HG03108 (cell line): ENCODE results near the gene PADI2.

Experiments
- ATAC-seq: cut with Tn5 transposase; IDR thresholded peaks from one replicate; pipeline ENCODE4 v1.9.1; 2021; ENCODE audit warnings: moderate library complexity; ENCODE audit not compliant: unreplicated experiment

The PADI2 gene

DNA sequence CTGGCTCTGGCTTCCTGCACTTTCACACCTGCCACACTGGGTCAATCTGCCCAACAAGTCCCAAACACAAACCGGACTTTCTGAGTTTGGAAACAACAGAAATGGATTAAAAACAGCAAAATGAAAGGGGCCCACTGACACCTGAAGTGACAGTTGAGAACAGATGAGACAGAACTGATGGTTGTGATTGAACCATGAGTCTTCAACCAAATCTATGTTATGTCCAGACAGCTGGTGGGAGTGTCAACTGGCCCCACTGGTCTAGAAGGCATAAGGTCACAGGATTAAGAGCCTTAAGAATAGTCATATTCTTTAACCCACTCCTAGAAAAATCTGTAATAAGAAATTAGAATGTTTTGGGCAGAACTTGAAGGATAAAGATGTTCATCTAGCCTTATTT is 94.5 kb downstream of the PADI2 start:
- no peak for ATAC-seq

DNA sequence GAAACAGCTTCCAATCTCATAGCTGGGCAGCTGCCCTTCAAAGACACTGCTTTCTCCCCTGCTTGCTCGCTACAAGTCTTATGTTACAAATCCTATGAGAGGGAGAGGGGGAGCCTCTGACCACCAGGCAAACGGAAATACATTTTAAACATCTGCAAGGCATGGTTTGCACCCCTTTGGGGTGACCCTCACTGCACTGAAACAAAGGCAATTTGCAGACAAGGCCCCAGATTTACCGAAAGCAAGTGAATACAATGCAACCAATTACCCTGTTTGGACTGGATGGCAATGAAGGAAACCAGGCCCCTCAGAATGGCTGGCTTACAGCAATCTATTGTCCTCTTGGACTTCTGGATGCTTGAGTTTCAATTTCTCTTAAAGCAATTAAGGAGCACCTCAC is 95.7 kb downstream of the PADI2 start:
- no peak for ATAC-seq

DNA sequence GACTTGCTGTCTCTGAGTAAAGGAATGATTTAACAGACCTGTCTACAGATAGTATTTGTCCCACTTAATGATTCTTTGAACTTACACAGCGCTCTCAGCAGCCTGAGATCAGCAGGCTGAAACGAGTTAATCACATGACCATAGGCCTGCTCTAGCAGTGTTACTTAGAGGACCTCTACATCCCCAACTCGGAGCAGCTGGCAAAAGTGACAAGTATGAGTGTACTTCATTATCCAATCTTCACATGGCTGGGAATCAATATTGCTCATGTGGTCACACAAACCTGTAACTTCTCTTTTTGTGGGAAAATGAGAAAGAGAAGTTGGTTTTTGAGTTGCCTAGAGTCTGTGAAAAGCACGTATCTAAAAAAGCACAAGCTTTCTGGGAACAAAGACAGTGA is 96.1 kb downstream of the PADI2 start:
- ATAC-seq, result no peak

DNA sequence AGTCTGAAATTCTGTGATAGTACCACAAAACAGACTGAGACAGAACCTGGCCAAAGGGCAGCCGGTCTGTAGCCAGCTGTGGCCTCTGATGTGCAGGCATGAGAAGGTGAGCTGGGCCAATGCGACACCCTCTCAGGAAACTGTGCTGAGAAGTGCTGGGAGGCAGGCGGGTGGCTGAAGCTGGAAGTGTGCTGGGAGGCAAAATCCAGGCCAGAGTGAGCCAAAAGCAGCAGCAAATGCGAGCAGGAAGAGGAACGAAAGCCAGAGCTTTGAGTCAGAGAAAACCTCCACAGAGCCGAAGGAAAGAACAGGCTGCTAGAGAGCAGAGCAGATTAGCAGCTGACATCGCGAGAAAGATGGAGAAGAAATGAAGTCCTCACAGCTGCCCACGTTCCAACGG is 97.4 kb downstream of the PADI2 start:
- ATAC-seq, result no peak

- no peak for ATAC-seq
Measured at GRCh38 chr1:17020502-17020901, 98.7 kb downstream of the PADI2 start.

GRCh38 chr1:17018849-17019248 is 100.4 kb downstream of the PADI2 start:
- ATAC-seq, result no peak

- no peak for ATAC-seq
Measured at GRCh38 chr1:17017435-17017834, 101.8 kb downstream of the PADI2 start.
